ENCODE data around the gene ADGRG3.

DNA sequence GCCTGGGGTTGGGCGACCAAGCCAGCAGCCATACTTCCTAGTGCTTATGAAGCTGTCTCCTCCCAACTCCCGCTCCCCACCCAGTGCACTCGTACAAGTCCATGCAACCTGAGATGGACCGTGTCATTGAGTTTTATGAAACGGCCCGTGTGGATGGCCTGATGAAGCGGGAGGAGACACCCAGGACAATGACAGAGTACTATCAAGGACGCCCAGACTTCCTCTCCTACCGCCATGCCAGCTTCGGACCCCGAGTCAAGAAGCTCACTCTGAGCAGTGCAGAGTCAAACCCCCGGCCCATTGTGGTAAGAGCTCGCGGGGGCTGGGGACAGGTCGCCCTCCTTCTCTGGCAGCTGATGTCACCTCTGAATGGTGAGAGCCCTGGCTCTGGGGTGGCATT lies 56.4 kb downstream of the ADGRG3 start:
- TF ChIP-seq, protein P1, sequence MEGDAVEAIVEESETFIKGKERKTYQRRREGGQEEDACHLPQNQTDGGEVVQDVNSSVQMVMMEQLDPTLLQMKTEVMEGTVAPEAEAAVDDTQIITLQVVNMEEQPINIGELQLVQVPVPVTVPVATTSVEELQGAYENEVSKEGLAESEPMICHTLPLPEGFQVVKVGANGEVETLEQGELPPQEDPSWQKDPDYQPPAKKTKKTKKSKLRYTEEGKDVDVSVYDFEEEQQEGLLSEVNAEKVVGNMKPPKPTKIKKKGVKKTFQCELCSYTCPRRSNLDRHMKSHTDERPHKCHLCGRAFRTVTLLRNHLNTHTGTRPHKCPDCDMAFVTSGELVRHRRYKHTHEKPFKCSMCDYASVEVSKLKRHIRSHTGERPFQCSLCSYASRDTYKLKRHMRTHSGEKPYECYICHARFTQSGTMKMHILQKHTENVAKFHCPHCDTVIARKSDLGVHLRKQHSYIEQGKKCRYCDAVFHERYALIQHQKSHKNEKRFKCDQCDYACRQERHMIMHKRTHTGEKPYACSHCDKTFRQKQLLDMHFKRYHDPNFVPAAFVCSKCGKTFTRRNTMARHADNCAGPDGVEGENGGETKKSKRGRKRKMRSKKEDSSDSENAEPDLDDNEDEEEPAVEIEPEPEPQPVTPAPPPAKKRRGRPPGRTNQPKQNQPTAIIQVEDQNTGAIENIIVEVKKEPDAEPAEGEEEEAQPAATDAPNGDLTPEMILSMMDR (IDR thresholded peaks at IDR 0.05) = no peak
- no peak for TF ChIP-seq POLR2A (IDR thresholded peaks at IDR 0.05)
